A673 (cell line): ENCODE measurements around the gene ROGDI. TPM values are rescaled to one million over a fixed set of nuclear protein-coding genes. Genes with fewer than 3 reads are reported as not detected.
"Not testable (repeated sequence)": the region's sequence is repeated elsewhere in the genome, so short reads cannot be mapped to it uniquely, and the experiment has no call there.

ENCODE experiments used
- BruUV-seq: library from RNA; stranded (reverse); fragments of 400-500 nt; replicated peaks from 2 replicates; lab custom pipeline; 2021; lab: Mats Ljungman, UMichigan
- CTCF ChIA-PET: fragments of 300-600 bp; sonication (Branson Sonifier 250); formaldehyde crosslinking; loops from one replicate; lab custom pipeline; 2022; ENCODE audit warnings: antibody characterized with exemption; lab: Charles Lee
- POLR2A ChIA-PET: fragments of 300-600 bp; sonication (Branson Sonifier 250); formaldehyde crosslinking; loops from one replicate; lab custom pipeline; 2022; ENCODE audit warnings: antibody characterized with exemption; ENCODE audit not compliant: low non-redundant PET; lab: Charles Lee
- DNase-seq: peaks from one replicate; pipeline ENCODE4 v3.0.0-alpha.2; 2015; ENCODE audit warnings: low spot score
- H3K27ac ChIP-seq: fragments of 200-600 bp; sonication (generic); 2 replicates; pipeline ENCODE4 v1.5.1; 2016; ENCODE audit warnings: mixed run types, low read depth, mild to moderate bottlenecking, mixed read lengths, antibody characterized with exemption, low read length; ENCODE audit not compliant: poor library complexity, severe bottlenecking
- H3K27me3 ChIP-seq: fragments of 200-600 bp; sonication (generic); replicated peaks from 2 replicates; pipeline ENCODE4 v1.6.1; 2017; ENCODE audit warnings: mixed run types, low read depth, mild to moderate bottlenecking, mixed read lengths, antibody characterized with exemption, low read length; ENCODE audit not compliant: insufficient read depth, poor library complexity
- H3K36me3 ChIP-seq: fragments of 200-600 bp; sonication (generic); 2 replicates; pipeline ENCODE4 v1.6.1; 2016; ENCODE audit warnings: mixed run types, mild to moderate bottlenecking, mixed read lengths, antibody characterized with exemption, low read length; ENCODE audit not compliant: insufficient read depth, poor library complexity, severe bottlenecking
- H3K4me1 ChIP-seq: fragments of 200-600 bp; sonication (generic); 2 replicates; pipeline ENCODE4 v1.6.1; 2017; ENCODE audit warnings: mixed run types, mild to moderate bottlenecking, mixed read lengths, antibody characterized with exemption, low read length; ENCODE audit not compliant: insufficient read depth, poor library complexity, severe bottlenecking
- H3K4me3 ChIP-seq: fragments of 200-600 bp; sonication (generic); 2 replicates; pipeline ENCODE4 v1.5.1; 2016; ENCODE audit warnings: low read depth, mixed run types, mild to moderate bottlenecking, mixed read lengths, low read length; ENCODE audit not compliant: poor library complexity, severe bottlenecking
- H3K9me3 ChIP-seq: fragments of 200-600 bp; sonication (generic); 2 replicates; pipeline ENCODE4 v1.6.1; 2016; ENCODE audit warnings: mixed run types, low read depth, mild to moderate bottlenecking, mixed read lengths, antibody characterized with exemption, low read length; ENCODE audit not compliant: poor library complexity, severe bottlenecking
- CTCF ChIP-seq: fragments of 300-800, 200-600 bp; sonication (generic); conservative IDR thresholded peaks from 2 replicates; pipeline ENCODE4 v1.5.1; 2017; ENCODE audit warnings: low read depth, mild to moderate bottlenecking, antibody characterized with exemption, low read length, moderate library complexity, mixed read lengths
- EZH2 ChIP-seq: fragments of 200-600 bp; sonication (generic); IDR thresholded peaks from 2 replicates; pipeline ENCODE4 v1.6.1; 2017; ENCODE audit warnings: borderline replicate concordance, low read depth, mild to moderate bottlenecking, mixed read lengths, antibody characterized with exemption, low read length; ENCODE audit not compliant: poor library complexity, severe bottlenecking
- intact Hi-C: fragments of 100-400 bp; cut with micrococcal nuclease; formaldehyde crosslinking; loops from one replicate; pipeline ENCODE4 v1.10.0; 2022; ENCODE audit not compliant: unreplicated experiment
- total RNA-seq: library from RNA; stranded (reverse); gene quantifications from 2 replicates; pipeline ENCODE4 v1.2.3, GENCODE V29; 2021

ROGDI gene
- total RNA-seq, 1 experiment from 2014 or later = 2.9 TPM

- no peak for DNase-seq
- Histone ChIP-seq H3K9me3 (no peaks in the 10 kb centered on the region), H3K4me3 (no peak within 1 kb of the TSS), H3K36me3 (no peaks in the 10 kb centered on the region), H3K4me1 (no peaks in the 10 kb centered on the region), H3K27ac (no peak within 1 kb of the TSS), H3K27me3 (no peaks in the 10 kb centered on the region)
- intact Hi-C loops = no loop called here
- TF ChIP-seq EZH2 (no peak), CTCF (no peak)
- CTCF ChIA-PET = no interaction called here
- no TSS peak for BruUV-seq
- POLR2A ChIA-PET = no interaction called here
Measured at GRCh38 chr16:4787627-4788482, 14.6 kb downstream of the ROGDI start, which contains the start of gene SEPTIN12. TSS of gene SEPTIN12 (minus strand) at chr16:4788345. CDS start at chr16:4787645, 700 bp downstream.

GRCh38 chr16:4787068-4787467 is 15.4 kb downstream of the ROGDI start:
- Histone ChIP-seq H3K4me1 (no peaks in the 10 kb centered on the region), H3K27ac (no peak overlapping the region), H3K9me3 (no peaks in the 10 kb centered on the region), H3K4me3 (no peak overlapping the region), H3K36me3 (no peaks in the 10 kb centered on the region), H3K27me3 (no peaks in the 10 kb centered on the region)
- DNase-seq = no peak
- intact Hi-C loops = no loop called here
- TF ChIP-seq CTCF (no peak), EZH2 (no peak)
- no TSS peak for BruUV-seq
- CTCF ChIA-PET = no interaction called here
- POLR2A ChIA-PET = no interaction called here

GRCh38 chr16:4785758-4786433 is 16.5 kb downstream of the ROGDI start:
- no peak overlapping the region for H3K4me3 ChIP-seq
- CTCF ChIA-PET = no interaction called here
- intact Hi-C loops = no loop called here
- no peaks in the 10 kb centered on the region for H3K27me3 ChIP-seq
- no peaks in the 10 kb centered on the region for H3K36me3 ChIP-seq
- POLR2A ChIA-PET = no interaction called here
- no peaks in the 10 kb centered on the region for H3K9me3 ChIP-seq
- no peak overlapping the region for H3K27ac ChIP-seq
- TF ChIP-seq EZH2 (no peak), CTCF (no peak)
- no TSS peak for BruUV-seq
- no peak for DNase-seq
- no peaks in the 10 kb centered on the region for H3K4me1 ChIP-seq

- DNase-seq, H3K9me3 ChIP-seq, H3K36me3 ChIP-seq, CTCF ChIA-PET, H3K27ac ChIP-seq, H3K4me1 ChIP-seq, POLR2A ChIA-PET, H3K27me3 ChIP-seq, BruUV-seq, intact Hi-C loops, H3K4me3 ChIP-seq: not testable (repeated sequence)
Measured at GRCh38 chr16:4784444-4784987, 17.9 kb downstream of the ROGDI start.
